Transverse colon (tissue), 4 donors: ENCODE data around the gene OR2T1.

ENCODE experiments used
- POLR2A ChIP-seq: fragments of 450-650 bp; IDR thresholded peaks from one replicate; pipeline ENCODE4 v1.6.1; 2016; ENCODE audit warnings: antibody characterized with exemption, mild to moderate bottlenecking, moderate library complexity
- POLR2AphosphoS5 ChIP-seq, 3 donors: sonication (generic); formaldehyde crosslinking; IDR thresholded peaks; one replicate each; pipeline ENCODE4 v1.6.1; 2016; ENCODE audit warnings: antibody characterized with exemption in 3 of 3
- TF ChIP-seq, protein P1 (sequence below), 5 experiments: fragments of 200-600 bp in 3 of 5; fragments of 450-650 bp in 2 of 5; sonication (generic) in 3 of 5; IDR thresholded peaks; 1 replicate in 2 of 5; 2 replicates in 3 of 5; pipeline ENCODE4 v1.5.1; 2016 to 2017; ENCODE audit warnings: antibody characterized with exemption in 5 of 5, inconsistent platforms in 3 of 5, mild to moderate bottlenecking in 2 of 5, moderate library complexity in 1 of 5

DNA sequence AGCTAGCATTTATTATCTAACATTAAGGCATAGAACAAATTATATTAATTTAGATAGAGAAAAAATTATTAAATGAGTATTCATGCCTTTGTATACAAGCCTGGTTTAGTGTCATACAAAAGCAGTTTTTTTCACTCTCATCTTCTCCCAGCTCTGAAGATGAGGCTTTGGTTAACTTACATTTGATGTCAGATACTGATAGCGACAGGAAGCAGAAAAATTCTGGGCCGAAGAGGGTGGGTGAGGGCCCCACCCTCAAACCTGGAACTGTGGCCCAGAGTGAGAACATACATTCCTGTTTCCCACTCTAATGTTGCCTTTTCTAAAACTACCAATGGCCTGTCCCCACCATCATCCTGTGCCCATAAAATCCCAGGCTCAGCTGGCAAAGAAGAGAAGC lies 15.0 kb downstream of the OR2T1 start:
- TF ChIP-seq, protein P1, sequence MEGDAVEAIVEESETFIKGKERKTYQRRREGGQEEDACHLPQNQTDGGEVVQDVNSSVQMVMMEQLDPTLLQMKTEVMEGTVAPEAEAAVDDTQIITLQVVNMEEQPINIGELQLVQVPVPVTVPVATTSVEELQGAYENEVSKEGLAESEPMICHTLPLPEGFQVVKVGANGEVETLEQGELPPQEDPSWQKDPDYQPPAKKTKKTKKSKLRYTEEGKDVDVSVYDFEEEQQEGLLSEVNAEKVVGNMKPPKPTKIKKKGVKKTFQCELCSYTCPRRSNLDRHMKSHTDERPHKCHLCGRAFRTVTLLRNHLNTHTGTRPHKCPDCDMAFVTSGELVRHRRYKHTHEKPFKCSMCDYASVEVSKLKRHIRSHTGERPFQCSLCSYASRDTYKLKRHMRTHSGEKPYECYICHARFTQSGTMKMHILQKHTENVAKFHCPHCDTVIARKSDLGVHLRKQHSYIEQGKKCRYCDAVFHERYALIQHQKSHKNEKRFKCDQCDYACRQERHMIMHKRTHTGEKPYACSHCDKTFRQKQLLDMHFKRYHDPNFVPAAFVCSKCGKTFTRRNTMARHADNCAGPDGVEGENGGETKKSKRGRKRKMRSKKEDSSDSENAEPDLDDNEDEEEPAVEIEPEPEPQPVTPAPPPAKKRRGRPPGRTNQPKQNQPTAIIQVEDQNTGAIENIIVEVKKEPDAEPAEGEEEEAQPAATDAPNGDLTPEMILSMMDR (IDR thresholded peaks at IDR 0.05), result no peak
- TF ChIP-seq POLR2A (no peak), POLR2AphosphoS5 (IDR thresholded peaks at IDR 0.05) (no peak)
